OCI-LY1 (cell line): ENCODE results near the gene FAM237A.

Experiments
- CTCF ChIP-seq: fragments of 200-600 bp; sonication (generic), shearing (Covaris generic); IDR thresholded peaks from 2 replicates; pipeline ENCODE4 v1.5.1; 2017; ENCODE audit warnings: mild to moderate bottlenecking, antibody characterized with exemption, low read length, moderate library complexity, mixed read lengths
- EZH2 ChIP-seq: fragments of 200-600 bp; sonication (generic), shearing (Covaris generic); IDR thresholded peaks from 2 replicates; pipeline ENCODE4 v1.8.0; 2017; ENCODE audit warnings: borderline replicate concordance, mixed run types, mild to moderate bottlenecking, antibody characterized with exemption, low read length, moderate library complexity, mixed read lengths

GRCh38 chr2:206696910-206697309, 54.6 kb downstream of the FAM237A start:
- TF ChIP-seq CTCF (no peak), EZH2 (no peak)
